HCT116 (cell line): Measurements from ENCODE around the gene NCCRP1.

ENCODE experiments used
- ATF3 ChIP-seq: IDR thresholded peaks from 2 replicates; pipeline ENCODE4 v1.6.1; 2012
- CTCF ChIP-seq, 3 experiments: fragments of 200-600 bp in 1 of 3; sonication (generic) in 1 of 3; IDR thresholded peaks in 2 of 3; conservative IDR thresholded peaks in 1 of 3; 2 replicates each; pipeline ENCODE4 v1.5.1; 2012 to 2017; ENCODE audit warnings: low read depth in 2 of 3, low read length in 2 of 3, antibody characterized with exemption in 1 of 3, borderline replicate concordance in 1 of 3, control low read depth in 1 of 3, mild to moderate bottlenecking in 1 of 3, mixed read lengths in 1 of 3, mixed run types in 1 of 3, moderate library complexity in 1 of 3; ENCODE audit not compliant: insufficient read depth in 1 of 3
- EZH2phosphoT487 ChIP-seq: fragments of 200-600 bp; IDR thresholded peaks from 2 replicates; pipeline ENCODE4 v1.6.1; 2018; ENCODE audit warnings: antibody characterized with exemption, borderline replicate concordance
- FOSL1 ChIP-seq: IDR thresholded peaks from 2 replicates; pipeline ENCODE4 v1.6.1; 2012; ENCODE audit warnings: low read depth
- JUND ChIP-seq: IDR thresholded peaks from 2 replicates; pipeline ENCODE4 v1.6.1; 2012
- POLR2A ChIP-seq: IDR thresholded peaks from 2 replicates; pipeline ENCODE4 v1.7.0; 2011; ENCODE audit warnings: borderline replicate concordance; ENCODE audit not compliant: insufficient read depth, insufficient read length; ENCODE audit errors: extremely low read depth
- POLR2AphosphoS5 ChIP-seq: IDR thresholded peaks from 2 replicates; pipeline ENCODE4 v1.6.1; 2011; ENCODE audit warnings: mild to moderate bottlenecking, low read depth, low read length, moderate library complexity
- YY1 ChIP-seq: IDR thresholded peaks from 2 replicates; pipeline ENCODE4 v1.6.1; 2011; ENCODE audit warnings: low read length, low read depth, moderate library complexity, mild to moderate bottlenecking; ENCODE audit not compliant: insufficient replicate concordance; ENCODE audit errors: extremely low read depth
- ZFX ChIP-seq: fragments of 450-650 bp; IDR thresholded peaks from 2 replicates; pipeline ENCODE4 v1.6.1; 2017
- ZNF274 ChIP-seq: fragments of 200-500 bp; sonication (Bioruptor generic); IDR thresholded peaks from 2 replicates; pipeline ENCODE4 v1.6.1; 2014; ENCODE audit warnings: mild to moderate bottlenecking, low read depth, low read length, inconsistent platforms

GRCh38 chr19:39148939-39149529, 47.7 kb upstream of the NCCRP1 start:
- TF ChIP-seq CTCF (IDR thresholded peaks at IDR 0.05 in 2 of 3, conservative IDR thresholded peaks at IDR 0.05 in 1 of 3; ENCODE audit: borderline replicate concordance in 1 of 3, insufficient read depth in 1 of 3, low read depth in 2 of 3, low read length in 2 of 3) (no peak), POLR2AphosphoS5 (no peak), POLR2A (no peak), YY1 (no peak), ZNF274 (no peak), EZH2phosphoT487 (no peak), FOSL1 (no peak), ZFX (no peak), ATF3 (no peak), JUND (no peak)
